GM23248 (cell line): Measurements from ENCODE around the gene UFM1.

Experiments
- EZH2 ChIP-seq: fragments of 200-600 bp; sonication (generic); IDR thresholded peaks from 2 replicates; pipeline ENCODE4 v1.6.1; 2018; ENCODE audit warnings: antibody characterized with exemption, mild to moderate bottlenecking; ENCODE audit not compliant: insufficient read depth, poor library complexity, severe bottlenecking
- EZH2phosphoT487 ChIP-seq: fragments of 200-600 bp; sonication (generic); IDR thresholded peaks from 2 replicates; pipeline ENCODE4 v1.6.1; 2018; ENCODE audit warnings: antibody characterized with exemption, moderate library complexity, mild to moderate bottlenecking, low read depth; ENCODE audit not compliant: insufficient read depth

DNA sequence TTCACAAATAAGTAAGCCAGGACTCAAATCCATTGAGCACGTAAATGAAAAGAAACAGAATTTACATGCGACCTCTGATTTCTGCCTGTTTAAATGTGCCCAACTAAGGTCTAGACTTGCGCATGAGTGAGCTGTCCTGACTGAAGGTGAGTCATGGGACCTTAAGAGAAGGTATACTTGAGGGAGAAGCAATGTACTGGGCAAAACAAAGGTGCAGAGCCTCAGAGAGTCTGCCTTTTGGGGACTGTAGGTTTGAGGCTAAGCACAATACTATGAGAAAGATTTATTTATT is 45.8 kb downstream of the UFM1 start:
- TF ChIP-seq EZH2phosphoT487 = no peak
- no peak for TF ChIP-seq EZH2
